HepG2 (cell line): Measurements from ENCODE around the gene TMEM184B. TPM values are rescaled to one million over a fixed set of nuclear protein-coding genes. Genes with fewer than 3 reads are reported as not detected.

ENCODE experiments used
- ATAC-seq: fragments of 200-7000 bp; cut with Tn5 transposase; 3 replicates; pipeline ENCODE4 v1.9.1; 2020; ENCODE audit warnings: mild to moderate bottlenecking, moderate library complexity
- BruUV-seq: library from RNA; stranded (reverse); fragments of 400-500 nt; replicated peaks from 2 replicates; lab custom pipeline; 2021; lab: Mats Ljungman, UMichigan
- CTCF ChIA-PET: fragments of 300-600 bp; formaldehyde crosslinking; extraction: SDS; loops from one replicate; lab custom pipeline; 2021; ENCODE audit warnings: low total read pairs, inconsistent platforms, low intra/inter-chr PET ratio; lab: Yijun Ruan, JAX
- POLR2A ChIA-PET: fragments of 350-600 bp; sonication (Branson Sonifier 250); formaldehyde crosslinking; loops from one replicate; lab custom pipeline; 2020; ENCODE audit warnings: antibody characterized with exemption, inconsistent platforms; lab: Yijun Ruan, JAX
- DNase-seq: peaks from one replicate; pipeline ENCODE4 v3.0.0-alpha.2; 2015; ENCODE audit warnings: low spot score
- FAIRE-seq: peaks from 3 replicates; lab custom pipeline; 2011; peaks lifted over from hg19 to GRCh38; lab: Jason Lieb, UNC
- H2AFZ ChIP-seq: one replicate; pipeline ENCODE4 v1.6.1; 2011; ENCODE audit warnings: low read length, inconsistent platforms
- H3K27ac ChIP-seq: fragments of 300-600 bp; 3 replicates; pipeline ENCODE4 v1.8.0; 2011; ENCODE audit warnings: mixed run types, mild to moderate bottlenecking, mixed read lengths, low read length, inconsistent platforms; ENCODE audit not compliant: insufficient read depth; ENCODE audit errors: extremely low read length
- H3K27me3 ChIP-seq, 2 experiments: fragments of 200-600 bp in 1 of 2; 2 replicates in 1 of 2; 3 replicates in 1 of 2; pipeline versions ENCODE4 v1.6.0 to v1.8.0; 2011; ENCODE audit warnings: low read length in 2 of 2, mild to moderate bottlenecking in 2 of 2, moderate library complexity in 2 of 2, inconsistent platforms in 1 of 2; ENCODE audit not compliant: insufficient read depth in 2 of 2, control insufficient read depth in 1 of 2
- H3K36me3 ChIP-seq, 2 experiments: fragments of 200-600 bp in 1 of 2; replicated peaks in 1 of 2; 2 replicates in 1 of 2; 3 replicates in 1 of 2; pipeline versions ENCODE4 v1.5.1 to v1.8.0; 2011; ENCODE audit warnings: low read length in 2 of 2, inconsistent platforms in 1 of 2; ENCODE audit not compliant: insufficient read depth in 2 of 2, control insufficient read depth in 1 of 2
- H3K4me1 ChIP-seq: 2 replicates; pipeline ENCODE4 v1.5.1; 2012; ENCODE audit warnings: low read length, inconsistent platforms; ENCODE audit not compliant: insufficient read depth
- H3K4me2 ChIP-seq: 2 replicates; pipeline ENCODE4 v1.6.0; 2011; ENCODE audit warnings: low read depth, low read length, inconsistent platforms
- H3K4me3 ChIP-seq, 3 experiments: fragments of 200-600 bp in 1 of 3; sonication (generic), shearing (Covaris generic) in 1 of 3; replicated peaks in 1 of 3; 2 replicates each; pipeline ENCODE4 v1.5.1; 2011 to 2016; ENCODE audit warnings: low read length in 3 of 3, inconsistent platforms in 2 of 3, low read depth in 2 of 3, mild to moderate bottlenecking in 2 of 3, control low read depth in 1 of 3, mixed read lengths in 1 of 3; ENCODE audit not compliant: insufficient read depth in 1 of 3
- H3K79me2 ChIP-seq: one replicate; pipeline ENCODE4 v1.6.1; 2011; ENCODE audit warnings: low read length, inconsistent platforms; ENCODE audit not compliant: insufficient read depth
- H3K9ac ChIP-seq: 2 replicates; pipeline ENCODE4 v1.6.0; 2011; ENCODE audit warnings: mild to moderate bottlenecking, low read depth, low read length, inconsistent platforms; ENCODE audit not compliant: insufficient read depth
- H3K9me3 ChIP-seq: 2 replicates; pipeline ENCODE4 v1.5.1; 2012; ENCODE audit warnings: mild to moderate bottlenecking, low read length
- H4K20me1 ChIP-seq: 2 replicates; pipeline ENCODE4 v1.6.0; 2011; ENCODE audit warnings: inconsistent platforms, mild to moderate bottlenecking, low read length, moderate library complexity; ENCODE audit not compliant: insufficient read depth
- RARA ChIP-seq: IDR thresholded peaks from 2 replicates; pipeline ENCODE4 v1.6.1; 2016; ENCODE audit warnings: missing genetic modification reagents, missing compliant biosample characterization
- RXRB ChIP-seq: IDR thresholded peaks from 2 replicates; pipeline ENCODE4 v1.6.1; 2016; ENCODE audit warnings: borderline replicate concordance, missing genetic modification reagents, missing compliant biosample characterization
- SRY ChIP-seq: sonication (generic); formaldehyde crosslinking; IDR thresholded peaks from 2 replicates; pipeline ENCODE4 v1.8.0; 2022; ENCODE audit warnings: mild to moderate bottlenecking, missing genetic modification reagents
- ZNF670 ChIP-seq: sonication (generic); formaldehyde crosslinking; IDR thresholded peaks from 2 replicates; pipeline ENCODE4 v1.8.0; 2022; ENCODE audit warnings: mild to moderate bottlenecking, missing genetic modification reagents, borderline replicate concordance
- ZNF749 ChIP-seq: sonication (generic); formaldehyde crosslinking; IDR thresholded peaks from 2 replicates; pipeline ENCODE4 v1.8.0; 2022; ENCODE audit warnings: mild to moderate bottlenecking, missing genetic modification reagents, moderate library complexity, borderline replicate concordance
- ZNF775 ChIP-seq: sonication (generic); formaldehyde crosslinking; IDR thresholded peaks from 2 replicates; pipeline ENCODE4 v1.4.0; 2020; ENCODE audit warnings: missing genetic modification reagents, mild to moderate bottlenecking, moderate library complexity, borderline replicate concordance
- WGBS: methylation state at CpG from one replicate; pipeline ENCODE4 v1.1.6; 2017; ENCODE audit warnings: low lambda C conversion rate; 5-methylcytosine and 5-hydroxymethylcytosine counted together
- in situ Hi-C: cut with HindIII; loops from 2 replicates; pipeline ENCODE4 v1.10.0; 2017; ENCODE audit warnings: low pct_unique_long_range_greater_than_20kb; ENCODE audit not compliant: extremely low pct_ligation_motif_present
- intact Hi-C: fragments of 100-400 bp; cut with micrococcal nuclease; formaldehyde crosslinking; loops from one replicate; pipeline ENCODE4 v1.10.0; 2022; ENCODE audit not compliant: unreplicated experiment
- polyA plus RNA-seq, 8 experiments: library from polyadenylated mRNA; depleted of rRNA in 3 of 8; stranded (reverse) in 7 of 8; unstranded in 1 of 8; fragments of >200 nt; fragmentation: Illumina TruSeq in 4 of 8; extraction: Trizol in 4 of 8; gene quantifications; 2 replicates each; pipeline versions ENCODE4 v1.2.1 to v1.2.3, GENCODE V29; 2011 to 2016; ENCODE audit warnings: low read depth in 4 of 8, missing spikeins in 1 of 8, mixed read lengths in 1 of 8; ENCODE audit not compliant: insufficient read depth in 1 of 8
- total RNA-seq, 5 experiments: library from RNA; depleted of rRNA; stranded (reverse); fragments of >200 nt; fragmentation: Illumina TruSeq; extraction: Trizol; gene quantifications; 2 replicates each; pipeline ENCODE4 v1.2.3, GENCODE V29; 2016; ENCODE audit warnings: low read depth in 1 of 5
- TF ChIP-seq, protein P1 (sequence below): sonication (generic); formaldehyde crosslinking; IDR thresholded peaks from 2 replicates; pipeline ENCODE4 v1.4.0; 2020; ENCODE audit warnings: missing genetic modification reagents
- TF ChIP-seq, protein P2 (sequence below): sonication (generic); formaldehyde crosslinking; IDR thresholded peaks from 2 replicates; pipeline ENCODE4 v1.5.1; 2020; ENCODE audit warnings: mild to moderate bottlenecking, missing genetic modification reagents, moderate library complexity

Gene TMEM184B
- total and polyA plus RNA-seq, 2 of the 13 experiments (the other 11 are each of a cell fraction or from before 2014, with no cell fraction given), result 15.9 to 16.0 TPM

DNA sequence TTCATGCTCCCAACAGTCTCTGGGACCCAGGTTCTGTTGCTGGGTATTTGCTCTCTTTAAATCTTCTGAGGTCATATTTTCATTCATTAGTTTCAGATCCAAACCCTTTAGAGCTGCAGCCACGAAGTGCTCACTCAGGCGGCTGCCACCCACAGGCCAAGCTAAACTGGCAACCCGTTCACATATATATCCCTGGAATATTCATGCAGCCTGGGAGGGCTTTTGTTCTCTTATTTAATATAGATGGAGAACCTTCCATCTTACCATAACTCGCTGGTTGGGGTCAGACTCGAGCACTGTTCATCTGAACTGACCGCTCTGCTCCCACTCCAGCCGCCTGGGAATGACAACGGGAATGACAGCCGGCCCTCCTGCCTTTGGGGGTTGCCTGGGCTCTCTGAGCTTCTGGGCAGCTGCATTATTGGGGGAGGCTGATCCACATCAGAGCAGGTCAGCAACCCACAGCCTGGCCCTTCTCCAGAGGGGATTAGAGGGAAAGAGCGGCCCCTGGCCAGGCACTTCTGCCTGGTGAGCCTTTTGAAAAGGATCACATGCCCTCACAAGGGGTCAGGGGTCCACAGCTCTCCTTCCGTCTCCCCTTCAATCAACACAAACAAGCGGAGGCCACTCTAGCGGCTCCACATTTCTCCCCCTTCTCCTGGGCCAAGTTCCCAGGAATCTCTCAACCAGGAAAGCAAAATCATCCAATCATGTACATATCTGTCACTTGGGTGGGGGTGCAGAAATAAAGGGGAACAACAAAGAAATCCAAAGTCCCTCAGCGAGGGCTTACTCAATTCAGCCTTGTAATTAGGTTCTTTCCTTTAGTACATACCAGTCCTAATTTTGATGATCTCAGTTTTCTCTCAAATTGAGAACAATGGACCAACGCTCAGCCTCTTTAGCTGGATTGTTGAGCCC is 11.8 kb downstream of the TMEM184B start:
- Histone ChIP-seq H3K4me1 (peaks cover 54% of the 10 kb centered on the region), H3K36me3 (no peaks in the 10 kb centered on the region), H3K9ac (peak overlapping the region; percentile 46; the same call in 1 of the 2 replicates), H3K27me3 (no peaks in the 10 kb centered on the region), H3K4me2 (peak overlapping the region; percentile 81), H2AFZ (no peak overlapping the region), H4K20me1 (peaks cover 3% of the 10 kb centered on the region; the same call in 1 of the 2 replicates), H3K4me3 (peak overlapping the region in 2 of 3 experiments; percentile 22 to 53; a peak in 4 of 6 replicates), H3K9me3 (no peaks in the 10 kb centered on the region), H3K27ac (peak overlapping the region; percentile 73), H3K79me2 (peaks cover 19% of the 10 kb centered on the region)
- DNase-seq, result peak; percentile 61
- ChIA-PET CTCF (interaction anchor here (2.1 kb wide), 1 partner anchor 92 kb away, joined by 18 read pairs; no protein-coding TSS in a partner anchor), POLR2A (interaction anchor here (1.6 kb wide), 1 partner anchor 68 kb away, joined by 3 read pairs; no protein-coding TSS in a partner anchor)
- no TSS peak for BruUV-seq
- intact Hi-C loops, result loop anchor here (5.0 to 10.0 kb wide), 2 partner anchors 149 to 206 kb away; partner anchors contain the start of genes BAIAP2L2 and PICK1
- ATAC-seq, result peak; percentile 58
- FAIRE-seq, result peak; percentile 48
- 15% methylated on average over 10 of the region's 15 CpGs for WGBS
- in situ Hi-C loops, result loop anchor here (5.0 kb wide), 1 partner anchor 91 kb away; no protein-coding TSS in a partner anchor
- 0 out of 2 replicates have a peak, but pooled peaks have one; percentile 34 for TF ChIP-seq RARA (CRISPR knock-in tag)
- TF ChIP-seq, protein P1, sequence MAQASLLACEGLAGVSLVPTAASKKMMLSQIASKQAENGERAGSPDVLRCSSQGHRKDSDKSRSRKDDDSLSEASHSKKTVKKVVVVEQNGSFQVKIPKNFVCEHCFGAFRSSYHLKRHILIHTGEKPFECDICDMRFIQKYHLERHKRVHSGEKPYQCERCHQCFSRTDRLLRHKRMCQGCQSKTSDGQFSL (CRISPR knock-in tag), result peak; percentile 43; the same call in 1 of the 2 replicates
- TF ChIP-seq RXRB (CRISPR knock-in tag), result peak; percentile 32; the same call in 1 of the 2 replicates
- TF ChIP-seq ZNF775 (CRISPR knock-in tag), result no peak
- TF ChIP-seq ZNF749, result no peak
- no peak for TF ChIP-seq ZNF670 (CRISPR knock-in tag)
- 0 out of 2 replicates have a peak, but pooled peaks have one; percentile 6 for TF ChIP-seq SRY (CRISPR knock-in tag)
- TF ChIP-seq, protein P2, sequence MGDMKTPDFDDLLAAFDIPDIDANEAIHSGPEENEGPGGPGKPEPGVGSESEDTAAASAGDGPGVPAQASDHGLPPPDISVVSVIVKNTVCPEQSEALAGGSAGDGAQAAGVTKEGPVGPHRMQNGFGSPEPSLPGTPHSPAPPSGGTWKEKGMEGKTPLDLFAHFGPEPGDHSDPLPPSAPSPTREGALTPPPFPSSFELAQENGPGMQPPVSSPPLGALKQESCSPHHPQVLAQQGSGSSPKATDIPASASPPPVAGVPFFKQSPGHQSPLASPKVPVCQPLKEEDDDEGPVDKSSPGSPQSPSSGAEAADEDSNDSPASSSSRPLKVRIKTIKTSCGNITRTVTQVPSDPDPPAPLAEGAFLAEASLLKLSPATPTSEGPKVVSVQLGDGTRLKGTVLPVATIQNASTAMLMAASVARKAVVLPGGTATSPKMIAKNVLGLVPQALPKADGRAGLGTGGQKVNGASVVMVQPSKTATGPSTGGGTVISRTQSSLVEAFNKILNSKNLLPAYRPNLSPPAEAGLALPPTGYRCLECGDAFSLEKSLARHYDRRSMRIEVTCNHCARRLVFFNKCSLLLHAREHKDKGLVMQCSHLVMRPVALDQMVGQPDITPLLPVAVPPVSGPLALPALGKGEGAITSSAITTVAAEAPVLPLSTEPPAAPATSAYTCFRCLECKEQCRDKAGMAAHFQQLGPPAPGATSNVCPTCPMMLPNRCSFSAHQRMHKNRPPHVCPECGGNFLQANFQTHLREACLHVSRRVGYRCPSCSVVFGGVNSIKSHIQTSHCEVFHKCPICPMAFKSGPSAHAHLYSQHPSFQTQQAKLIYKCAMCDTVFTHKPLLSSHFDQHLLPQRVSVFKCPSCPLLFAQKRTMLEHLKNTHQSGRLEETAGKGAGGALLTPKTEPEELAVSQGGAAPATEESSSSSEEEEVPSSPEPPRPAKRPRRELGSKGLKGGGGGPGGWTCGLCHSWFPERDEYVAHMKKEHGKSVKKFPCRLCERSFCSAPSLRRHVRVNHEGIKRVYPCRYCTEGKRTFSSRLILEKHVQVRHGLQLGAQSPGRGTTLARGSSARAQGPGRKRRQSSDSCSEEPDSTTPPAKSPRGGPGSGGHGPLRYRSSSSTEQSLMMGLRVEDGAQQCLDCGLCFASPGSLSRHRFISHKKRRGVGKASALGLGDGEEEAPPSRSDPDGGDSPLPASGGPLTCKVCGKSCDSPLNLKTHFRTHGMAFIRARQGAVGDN (CRISPR knock-in tag), result peak; percentile 52
